ENCODE data around the gene ARRDC5. TPM values are rescaled to one million over a fixed set of nuclear protein-coding genes. Genes with fewer than 3 reads are reported as not detected.

ARRDC5 gene
- total and polyA plus RNA-seq, 2 of the 13 experiments (the other 11 are each of a cell fraction or from before 2014, with no cell fraction given), result not detected

- TF ChIP-seq ZNF280D (CRISPR knock-in tag; IDR thresholded peaks at IDR 0.05), result no peak
- TF ChIP-seq GABPA (IDR thresholded peaks at IDR 0.05; ENCODE audit: low read depth, low read length), result no peak
- TF ChIP-seq GABPA (CRISPR knock-in tag; IDR thresholded peaks at IDR 0.05; ENCODE audit: low read depth), result no peak
- no peak for TF ChIP-seq ZFP37 (CRISPR knock-in tag; IDR thresholded peaks at IDR 0.05; ENCODE audit: borderline replicate concordance)
- TF ChIP-seq MTF1 (CRISPR knock-in tag; IDR thresholded peaks at IDR 0.05), result 0 out of 2 replicates have a peak, but pooled peaks have one; percentile 24
- TF ChIP-seq ATF7-NPFF (CRISPR knock-in tag; IDR thresholded peaks at IDR 0.05; ENCODE audit: low read depth), result no peak
- TF ChIP-seq DPF2 (CRISPR knock-in tag; IDR thresholded peaks at IDR 0.05; ENCODE audit: borderline replicate concordance, low read depth), result no peak
- 0 out of 2 replicates have a peak, but pooled peaks have one; percentile 27 for TF ChIP-seq TGIF2 (CRISPR knock-in tag; IDR thresholded peaks at IDR 0.05)
- TF ChIP-seq ZNF615 (CRISPR knock-in tag; IDR thresholded peaks at IDR 0.05; ENCODE audit: borderline replicate concordance), result no peak
- no peak for TF ChIP-seq ZNF772 (CRISPR knock-in tag; IDR thresholded peaks at IDR 0.05)
- peak; percentile 61 for TF ChIP-seq ZNF18 (CRISPR knock-in tag; IDR thresholded peaks at IDR 0.05; ENCODE audit: insufficient replicate concordance)
- no peak for TF ChIP-seq ZNF296 (CRISPR knock-in tag; conservative IDR thresholded peaks at IDR 0.05)
- no peak for TF ChIP-seq SIX4 (CRISPR knock-in tag; IDR thresholded peaks at IDR 0.05)
- TF ChIP-seq HNRNPLL (IDR thresholded peaks at IDR 0.05; ENCODE audit: low read depth, low read length, poor library complexity, severe bottlenecking), result no peak
- no peak for TF ChIP-seq ZFYVE20 (CRISPR knock-in tag; IDR thresholded peaks at IDR 0.05; ENCODE audit: borderline replicate concordance, low read depth)
- TF ChIP-seq KDM5A (IDR thresholded peaks at IDR 0.05; ENCODE audit: borderline replicate concordance, low read length), result no peak
- no peak for TF ChIP-seq HNF4G (IDR thresholded peaks at IDR 0.05; ENCODE audit: borderline replicate concordance, low read depth, low read length)
- TF ChIP-seq HNF4G (CRISPR knock-in tag; IDR thresholded peaks at IDR 0.05; ENCODE audit: borderline replicate concordance, low read depth), result no peak
- no peak for TF ChIP-seq ZNF784 (CRISPR knock-in tag; IDR thresholded peaks at IDR 0.05; ENCODE audit: borderline replicate concordance)
- no peak for TF ChIP-seq ZNF30 (CRISPR knock-in tag; IDR thresholded peaks at IDR 0.05)
- TF ChIP-seq MAX (IDR thresholded peaks at IDR 0.05), result no peak
- TF ChIP-seq RELA (CRISPR knock-in tag; IDR thresholded peaks at IDR 0.05), result no peak
- TF ChIP-seq ZNF331 (CRISPR knock-in tag; IDR thresholded peaks at IDR 0.05), result no peak
- TF ChIP-seq ZC3H4 (CRISPR knock-in tag; IDR thresholded peaks at IDR 0.05; ENCODE audit: borderline replicate concordance), result no peak
- no peak for TF ChIP-seq ZNF562 (CRISPR knock-in tag; IDR thresholded peaks at IDR 0.05; ENCODE audit: borderline replicate concordance)
These were observed 9.3 kb upstream of the ARRDC5 start (continued) for GRCh38 chr19:4911786-4912672.
